HCT116 (cell line): ENCODE results near the gene CLDN10. TPM values are rescaled to one million over a fixed set of nuclear protein-coding genes. Genes with fewer than 3 reads are reported as not detected.

Experiments used
- ATAC-seq: fragments of 200-7000 bp; cut with Tn5 transposase; 2 replicates; pipeline ENCODE4 v1.9.1; 2020; ENCODE audit warnings: mild to moderate bottlenecking, moderate library complexity
- BruUV-seq: library from RNA; stranded (reverse); fragments of 400-500 nt; replicated peaks from 2 replicates; lab custom pipeline; 2021; lab: Mats Ljungman, UMichigan
- CTCF ChIA-PET: fragments of 300-600 bp; sonication (Branson Sonifier 250); formaldehyde crosslinking; loops from one replicate; lab custom pipeline; 2021; ENCODE audit warnings: antibody characterized with exemption; lab: Charles Lee
- POLR2A ChIA-PET: fragments of 300-600, 350-600 bp; sonication (Branson Sonifier 250); formaldehyde crosslinking; loops from one replicate; lab custom pipeline; 2021; ENCODE audit warnings: antibody characterized with exemption; lab: Charles Lee
- RAD21 ChIA-PET, 2 experiments: fragments of 300-600 bp; sonication (Branson Sonifier 250); formaldehyde crosslinking; loops; one replicate each; lab custom pipeline; 2023; ENCODE audit warnings: low total read pairs in 2 of 2; ENCODE audit not compliant: uncharacterized antibody in 2 of 2, unreplicated experiment in 2 of 2, low non-redundant PET in 1 of 2; lab: Charles Lee
- DNase-seq: peaks from one replicate; pipeline ENCODE4 v3.0.0-alpha.2; 2010; ENCODE audit warnings: low read depth, low spot score
- H2AFZ ChIP-seq: fragments of 200-600 bp; shearing (Covaris generic), sonication (generic); 2 replicates; pipeline ENCODE4 v1.6.1; 2017; ENCODE audit warnings: low read depth, mixed run types, mixed read lengths, antibody characterized with exemption, low read length; ENCODE audit not compliant: poor library complexity, severe bottlenecking
- H3K27ac ChIP-seq: 2 replicates; pipeline ENCODE4 v1.5.1; 2012; ENCODE audit warnings: low read depth, low read length
- H3K27me3 ChIP-seq: fragments of 200-600 bp; sonication (generic); 2 replicates; pipeline ENCODE4 v1.6.1; 2016; ENCODE audit warnings: mixed run types, low read length, mixed read lengths; ENCODE audit not compliant: insufficient read depth
- H3K36me3 ChIP-seq, 2 experiments: fragments of 200-500 bp in 1 of 2; fragments of 200-600 bp in 1 of 2; sonication (Bioruptor generic) in 1 of 2; sonication (generic) in 1 of 2; 2 replicates each; pipeline versions ENCODE4 v1.5.1 to v1.6.1; 2014 to 2016; ENCODE audit warnings: low read length in 2 of 2, inconsistent platforms in 1 of 2, mixed read lengths in 1 of 2, mixed run types in 1 of 2; ENCODE audit not compliant: insufficient read depth in 2 of 2, control insufficient read depth in 1 of 2
- H3K4me1 ChIP-seq, 2 experiments: fragments of 200-600 bp in 1 of 2; sonication (generic) in 1 of 2; 2 replicates each; pipeline versions ENCODE4 v1.5.1 to v1.6.1; 2012 to 2017; ENCODE audit warnings: low read length in 2 of 2, inconsistent platforms in 1 of 2, mild to moderate bottlenecking in 1 of 2, mixed read lengths in 1 of 2, mixed run types in 1 of 2, moderate library complexity in 1 of 2; ENCODE audit not compliant: insufficient read depth in 2 of 2, control insufficient read depth in 1 of 2
- H3K4me2 ChIP-seq: fragments of 200-600 bp; sonication (generic); 2 replicates; pipeline ENCODE4 v1.6.1; 2017; ENCODE audit warnings: mixed run types, low read length, mixed read lengths
- H3K4me3 ChIP-seq, 2 experiments: fragments of 200-600 bp in 1 of 2; sonication (generic) in 1 of 2; replicated peaks in 1 of 2; 2 replicates each; pipeline ENCODE4 v1.5.1; 2011 to 2016; ENCODE audit warnings: low read length in 2 of 2, control low read depth in 1 of 2, low read depth in 1 of 2, mild to moderate bottlenecking in 1 of 2, mixed read lengths in 1 of 2, mixed run types in 1 of 2
- H3K79me2 ChIP-seq: fragments of 200-600 bp; sonication (generic); 2 replicates; pipeline ENCODE4 v1.6.1; 2017; ENCODE audit warnings: mild to moderate bottlenecking, mixed run types, low read length, moderate library complexity, mixed read lengths; ENCODE audit not compliant: insufficient read depth
- H3K9ac ChIP-seq: fragments of 200-600 bp; sonication (generic); 2 replicates; pipeline ENCODE4 v1.6.1; 2016; ENCODE audit warnings: low read length, mixed read lengths
- H3K9me2 ChIP-seq: fragments of 200-600 bp; sonication (generic), shearing (Covaris generic); 2 replicates; pipeline ENCODE4 v1.6.1; 2017; ENCODE audit warnings: mixed run types, mild to moderate bottlenecking, moderate library complexity; ENCODE audit not compliant: insufficient read depth
- H3K9me3 ChIP-seq, 2 experiments: fragments of 200-500 bp in 1 of 2; fragments of 200-600 bp in 1 of 2; sonication (Bioruptor generic) in 1 of 2; sonication (generic) in 1 of 2; 2 replicates each; pipeline ENCODE4 v1.6.1; 2014 to 2017; ENCODE audit warnings: low read length in 2 of 2, mixed read lengths in 2 of 2, inconsistent platforms in 1 of 2, low read depth in 1 of 2, mild to moderate bottlenecking in 1 of 2, mixed run types in 1 of 2, moderate library complexity in 1 of 2; ENCODE audit not compliant: control insufficient read depth in 1 of 2, insufficient read depth in 1 of 2
- H4K20me1 ChIP-seq: fragments of 200-600 bp; sonication (generic), shearing (Covaris generic); 2 replicates; pipeline ENCODE4 v1.6.1; 2017; ENCODE audit warnings: mixed run types, mild to moderate bottlenecking, moderate library complexity; ENCODE audit not compliant: insufficient read depth
- ATF3 ChIP-seq: IDR thresholded peaks from 2 replicates; pipeline ENCODE4 v1.6.1; 2012
- CBX3 ChIP-seq: IDR thresholded peaks from 2 replicates; pipeline ENCODE4 v1.6.1; 2012; ENCODE audit warnings: low read depth
- CEBPB ChIP-seq: IDR thresholded peaks from 2 replicates; pipeline ENCODE4 v1.6.1; 2012; ENCODE audit warnings: low read depth
- CTCF ChIP-seq, 3 experiments: fragments of 200-600 bp in 1 of 3; sonication (generic) in 1 of 3; IDR thresholded peaks in 2 of 3; conservative IDR thresholded peaks in 1 of 3; 2 replicates each; pipeline ENCODE4 v1.5.1; 2012 to 2017; ENCODE audit warnings: low read depth in 2 of 3, low read length in 2 of 3, antibody characterized with exemption in 1 of 3, borderline replicate concordance in 1 of 3, control low read depth in 1 of 3, mild to moderate bottlenecking in 1 of 3, mixed read lengths in 1 of 3, mixed run types in 1 of 3, moderate library complexity in 1 of 3; ENCODE audit not compliant: insufficient read depth in 1 of 3
- ELF1 ChIP-seq: IDR thresholded peaks from 2 replicates; pipeline ENCODE4 v1.6.1; 2012; ENCODE audit warnings: low read depth, borderline replicate concordance
- EZH2 ChIP-seq: fragments of 200-600 bp; sonication (generic); IDR thresholded peaks from 2 replicates; pipeline ENCODE4 v1.6.1; 2017; ENCODE audit warnings: antibody characterized with exemption, mixed run types
- FOSL1 ChIP-seq: IDR thresholded peaks from 2 replicates; pipeline ENCODE4 v1.6.1; 2012; ENCODE audit warnings: low read depth
- JUND ChIP-seq: IDR thresholded peaks from 2 replicates; pipeline ENCODE4 v1.6.1; 2012
- POLR2A ChIP-seq: IDR thresholded peaks from 2 replicates; pipeline ENCODE4 v1.7.0; 2011; ENCODE audit warnings: borderline replicate concordance; ENCODE audit not compliant: insufficient read depth, insufficient read length; ENCODE audit errors: extremely low read depth
- SIN3A ChIP-seq: IDR thresholded peaks from 2 replicates; pipeline ENCODE4 v1.6.1; 2012; ENCODE audit warnings: low read depth
- SRF ChIP-seq: IDR thresholded peaks from 2 replicates; pipeline ENCODE4 v1.6.1; 2012; ENCODE audit warnings: low read depth
- TCF7L2 ChIP-seq: IDR thresholded peaks from 2 replicates; pipeline ENCODE4 v1.7.0; 2011; ENCODE audit warnings: borderline replicate concordance, inconsistent platforms; ENCODE audit not compliant: insufficient read depth, insufficient read length; ENCODE audit errors: extremely low read depth
- ZBTB33 ChIP-seq: IDR thresholded peaks from 2 replicates; pipeline ENCODE4 v1.6.1; 2011; ENCODE audit warnings: mild to moderate bottlenecking, low read length, moderate library complexity; ENCODE audit not compliant: insufficient replicate concordance; ENCODE audit errors: extremely low read depth
- ZNF274 ChIP-seq: fragments of 200-500 bp; sonication (Bioruptor generic); IDR thresholded peaks from 2 replicates; pipeline ENCODE4 v1.6.1; 2014; ENCODE audit warnings: mild to moderate bottlenecking, low read depth, low read length, inconsistent platforms
- intact Hi-C: fragments of 100-400 bp; cut with micrococcal nuclease; formaldehyde crosslinking; loops from 2 replicates; pipeline ENCODE4 v1.10.0; 2022
- total RNA-seq: library from RNA; stranded (reverse); gene quantifications from one replicate; pipeline ENCODE4 v1.2.1, GENCODE V29; 2021; ENCODE audit not compliant: unreplicated experiment
- TF ChIP-seq, protein P1 (sequence below): IDR thresholded peaks from 2 replicates; pipeline ENCODE4 v1.6.1; 2012
- TF ChIP-seq, protein P2 (sequence below): IDR thresholded peaks from 2 replicates; pipeline ENCODE4 v1.6.1; 2012; ENCODE audit warnings: low read depth

CLDN10 gene
- total RNA-seq, 1 experiment from 2014 or later = not detected

- intact Hi-C loops = loop anchor here (10.0 kb wide), 1 partner anchor 587 kb away; no protein-coding TSS in a partner anchor
Measured at GRCh38 chr13:95627590-95627989, 75.1 kb downstream of the CLDN10 start.

More at GRCh38 chr13:95627590-95627989, 75.1 kb downstream of the CLDN10 start:
- no peaks in the 10 kb centered on the region for H3K27me3 ChIP-seq
- DNase-seq = no peak
- ChIA-PET RAD21 (no interaction called here), POLR2A (no interaction called here), CTCF (interaction anchor here (2.3 to 4.1 kb wide), 2 partner anchors 33 to 206 kb away, joined by 9 to 85 read pairs; no protein-coding TSS in a partner anchor)
- TF ChIP-seq ZNF274 = no peak
- no peak for TF ChIP-seq SIN3A
- no peak for TF ChIP-seq JUND
- no peak for TF ChIP-seq EZH2
- no peak for TF ChIP-seq ZBTB33
- TF ChIP-seq SRF = no peak
- TF ChIP-seq FOSL1 = no peak
- no peak for TF ChIP-seq CTCF (IDR thresholded peaks at IDR 0.05 in 2 of 3, conservative IDR thresholded peaks at IDR 0.05 in 1 of 3; ENCODE audit: borderline replicate concordance in 1 of 3, insufficient read depth in 1 of 3, low read depth in 2 of 3, low read length in 2 of 3)
- no peak for TF ChIP-seq TCF7L2
- TF ChIP-seq CBX3 = no peak
- no peak for TF ChIP-seq ATF3
- TF ChIP-seq, protein P1, sequence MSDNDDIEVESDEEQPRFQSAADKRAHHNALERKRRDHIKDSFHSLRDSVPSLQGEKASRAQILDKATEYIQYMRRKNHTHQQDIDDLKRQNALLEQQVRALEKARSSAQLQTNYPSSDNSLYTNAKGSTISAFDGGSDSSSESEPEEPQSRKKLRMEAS = no peak
- TF ChIP-seq POLR2A = no peak
- TF ChIP-seq, protein P2, sequence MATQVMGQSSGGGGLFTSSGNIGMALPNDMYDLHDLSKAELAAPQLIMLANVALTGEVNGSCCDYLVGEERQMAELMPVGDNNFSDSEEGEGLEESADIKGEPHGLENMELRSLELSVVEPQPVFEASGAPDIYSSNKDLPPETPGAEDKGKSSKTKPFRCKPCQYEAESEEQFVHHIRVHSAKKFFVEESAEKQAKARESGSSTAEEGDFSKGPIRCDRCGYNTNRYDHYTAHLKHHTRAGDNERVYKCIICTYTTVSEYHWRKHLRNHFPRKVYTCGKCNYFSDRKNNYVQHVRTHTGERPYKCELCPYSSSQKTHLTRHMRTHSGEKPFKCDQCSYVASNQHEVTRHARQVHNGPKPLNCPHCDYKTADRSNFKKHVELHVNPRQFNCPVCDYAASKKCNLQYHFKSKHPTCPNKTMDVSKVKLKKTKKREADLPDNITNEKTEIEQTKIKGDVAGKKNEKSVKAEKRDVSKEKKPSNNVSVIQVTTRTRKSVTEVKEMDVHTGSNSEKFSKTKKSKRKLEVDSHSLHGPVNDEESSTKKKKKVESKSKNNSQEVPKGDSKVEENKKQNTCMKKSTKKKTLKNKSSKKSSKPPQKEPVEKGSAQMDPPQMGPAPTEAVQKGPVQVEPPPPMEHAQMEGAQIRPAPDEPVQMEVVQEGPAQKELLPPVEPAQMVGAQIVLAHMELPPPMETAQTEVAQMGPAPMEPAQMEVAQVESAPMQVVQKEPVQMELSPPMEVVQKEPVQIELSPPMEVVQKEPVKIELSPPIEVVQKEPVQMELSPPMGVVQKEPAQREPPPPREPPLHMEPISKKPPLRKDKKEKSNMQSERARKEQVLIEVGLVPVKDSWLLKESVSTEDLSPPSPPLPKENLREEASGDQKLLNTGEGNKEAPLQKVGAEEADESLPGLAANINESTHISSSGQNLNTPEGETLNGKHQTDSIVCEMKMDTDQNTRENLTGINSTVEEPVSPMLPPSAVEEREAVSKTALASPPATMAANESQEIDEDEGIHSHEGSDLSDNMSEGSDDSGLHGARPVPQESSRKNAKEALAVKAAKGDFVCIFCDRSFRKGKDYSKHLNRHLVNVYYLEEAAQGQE = no peak
- TF ChIP-seq CEBPB = no peak
- TF ChIP-seq ELF1 = no peak
- ATAC-seq = no peak
- H3K9me3 ChIP-seq = no peaks in the 10 kb centered on the region
- no peak overlapping the region for H3K9ac ChIP-seq
- H3K4me1 ChIP-seq = no peaks in the 10 kb centered on the region
- no peak overlapping the region for H3K4me2 ChIP-seq
- no peaks in the 10 kb centered on the region for H3K36me3 ChIP-seq
- no peak overlapping the region for H3K4me3 ChIP-seq
- no peak overlapping the region for H2AFZ ChIP-seq
- no peak overlapping the region for H3K27ac ChIP-seq
- H4K20me1 ChIP-seq = no peaks in the 10 kb centered on the region
- no peaks in the 10 kb centered on the region for H3K9me2 ChIP-seq
- BruUV-seq = no TSS peak
- no peaks in the 10 kb centered on the region for H3K79me2 ChIP-seq
